Measurements from ENCODE around the gene PRMT5.

The PRMT5 gene

GRCh38 chr14:22926316-22926715 lies 2.9 kb downstream of the PRMT5 start:
- no peak for TF ChIP-seq CTCF (conservative IDR thresholded peaks at IDR 0.05)
- no peak for TF ChIP-seq ZFX (IDR thresholded peaks at IDR 0.05)
- H3K27ac ChIP-seq: no peak overlapping the region

GRCh38 chr14:22925513-22925912 lies 3.7 kb downstream of the PRMT5 start:
- no peak overlapping the region for H3K27ac ChIP-seq
- TF ChIP-seq ZFX (IDR thresholded peaks at IDR 0.05): no peak
- TF ChIP-seq CTCF (conservative IDR thresholded peaks at IDR 0.05): no peak

GRCh38 chr14:22923746-22924145 lies 5.4 kb downstream of the PRMT5 start:
- H3K27ac ChIP-seq: no peak overlapping the region
- TF ChIP-seq ZFX (IDR thresholded peaks at IDR 0.05) (no peak), CTCF (conservative IDR thresholded peaks at IDR 0.05) (no peak)

GRCh38 chr14:22922294-22922693 lies 6.9 kb downstream of the PRMT5 start:
- TF ChIP-seq CTCF (conservative IDR thresholded peaks at IDR 0.05) (no peak), ZFX (IDR thresholded peaks at IDR 0.05) (no peak)
- no peak overlapping the region for H3K27ac ChIP-seq

- H3K27ac ChIP-seq: no peak overlapping the region
- TF ChIP-seq CTCF (conservative IDR thresholded peaks at IDR 0.05): no peak
- no peak for TF ChIP-seq ZFX (IDR thresholded peaks at IDR 0.05)
These were observed 8.5 kb downstream of the PRMT5 start for GRCh38 chr14:22920697-22921096.

- peak overlapping the region; percentile 83 for H3K27ac ChIP-seq
- TF ChIP-seq CTCF (conservative IDR thresholded peaks at IDR 0.05) (no peak), ZFX (IDR thresholded peaks at IDR 0.05) (no peak)
These were observed 9.6 kb downstream of the PRMT5 start for GRCh38 chr14:22919601-22919921.

GRCh38 chr14:22918804-22919600 lies 10.2 kb downstream of the PRMT5 start, which contains the start of gene RBM23:
TSS of gene RBM23 (minus strand) at chr14:22919149.
- TF ChIP-seq CTCF (conservative IDR thresholded peaks at IDR 0.05): no peak
- TF ChIP-seq ZFX (IDR thresholded peaks at IDR 0.05): no peak
- peak within 1 kb of the TSS; percentile 83 for H3K27ac ChIP-seq
